ENCODE measurements around the gene PNMA8C.

The PNMA8C gene

DNA sequence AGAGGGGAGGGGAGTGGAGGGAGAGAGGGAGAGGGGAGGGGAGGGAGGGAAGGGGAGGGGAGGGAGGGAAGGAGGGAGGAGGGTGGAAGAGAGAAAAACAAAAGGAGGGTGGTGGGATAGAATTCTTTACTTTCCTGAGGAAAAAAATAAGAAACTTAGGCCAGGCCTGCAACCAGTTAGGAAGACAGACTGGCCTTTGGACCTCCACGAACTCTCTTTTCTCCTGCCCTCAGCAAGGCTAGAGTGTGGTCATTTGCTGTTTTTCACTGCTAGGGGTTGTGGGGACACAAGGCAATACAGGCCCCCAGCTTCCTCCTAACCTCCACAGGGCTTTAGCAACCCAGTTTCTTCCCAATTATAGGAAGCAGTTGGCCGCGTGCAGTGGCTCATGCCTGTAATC is 19.5 kb downstream of the PNMA8C start:
- TF ChIP-seq CTCF (IDR thresholded peaks at IDR 0.05; ENCODE audit: low read depth, low read length, missing control alignments), result no peak
- no peak for DNase-seq (ENCODE audit: low read depth)
- no peak overlapping the region for H3K4me3 ChIP-seq (ENCODE audit: low read depth, low read length)
- in situ Hi-C loops (cut with HindIII; ENCODE audit: low sequenced_read_pairs), result no loop called here

DNA sequence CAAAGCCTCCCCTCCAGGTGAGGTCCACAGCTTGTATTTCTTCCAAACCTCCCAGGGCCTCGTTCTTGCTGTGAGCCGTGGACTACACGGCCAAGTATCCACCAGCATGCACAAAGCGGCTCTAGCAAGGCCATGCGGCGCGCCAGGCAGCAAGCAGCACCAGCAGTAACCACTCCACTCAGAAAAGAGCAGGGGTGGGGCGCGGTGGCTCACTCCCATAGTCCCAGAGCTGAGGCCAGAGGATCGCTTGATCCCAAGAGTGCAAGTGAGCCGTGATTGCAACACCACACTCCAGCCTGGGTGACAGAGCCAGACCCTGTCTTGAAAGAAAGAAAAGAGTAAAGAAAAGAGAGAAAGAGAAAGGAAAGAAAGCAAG is 20.1 kb downstream of the PNMA8C start:
- DNase-seq (ENCODE audit: low read depth), result no peak
- no peak overlapping the region for H3K4me3 ChIP-seq (ENCODE audit: low read depth, low read length)
- no peak for TF ChIP-seq CTCF (IDR thresholded peaks at IDR 0.05; ENCODE audit: low read depth, low read length, missing control alignments)
- in situ Hi-C loops (cut with HindIII; ENCODE audit: low sequenced_read_pairs), result no loop called here

GRCh38 chr19:46407856-46408663 is 20.7 kb downstream of the PNMA8C start:
- no peak overlapping the region for H3K4me3 ChIP-seq (ENCODE audit: low read depth, low read length)
- no peak for DNase-seq (ENCODE audit: low read depth)
- in situ Hi-C loops (cut with HindIII; ENCODE audit: low sequenced_read_pairs), result no loop called here
- no peak for TF ChIP-seq CTCF (IDR thresholded peaks at IDR 0.05; ENCODE audit: low read depth, low read length, missing control alignments)

- no peak overlapping the region for H3K4me3 ChIP-seq (ENCODE audit: low read depth, low read length)
- no peak for TF ChIP-seq CTCF (IDR thresholded peaks at IDR 0.05; ENCODE audit: low read depth, low read length, missing control alignments)
- in situ Hi-C loops (cut with HindIII; ENCODE audit: low sequenced_read_pairs), result no loop called here
- no peak for DNase-seq (ENCODE audit: low read depth)
Measured at GRCh38 chr19:46406976-46407375, 21.8 kb downstream of the PNMA8C start.

DNA sequence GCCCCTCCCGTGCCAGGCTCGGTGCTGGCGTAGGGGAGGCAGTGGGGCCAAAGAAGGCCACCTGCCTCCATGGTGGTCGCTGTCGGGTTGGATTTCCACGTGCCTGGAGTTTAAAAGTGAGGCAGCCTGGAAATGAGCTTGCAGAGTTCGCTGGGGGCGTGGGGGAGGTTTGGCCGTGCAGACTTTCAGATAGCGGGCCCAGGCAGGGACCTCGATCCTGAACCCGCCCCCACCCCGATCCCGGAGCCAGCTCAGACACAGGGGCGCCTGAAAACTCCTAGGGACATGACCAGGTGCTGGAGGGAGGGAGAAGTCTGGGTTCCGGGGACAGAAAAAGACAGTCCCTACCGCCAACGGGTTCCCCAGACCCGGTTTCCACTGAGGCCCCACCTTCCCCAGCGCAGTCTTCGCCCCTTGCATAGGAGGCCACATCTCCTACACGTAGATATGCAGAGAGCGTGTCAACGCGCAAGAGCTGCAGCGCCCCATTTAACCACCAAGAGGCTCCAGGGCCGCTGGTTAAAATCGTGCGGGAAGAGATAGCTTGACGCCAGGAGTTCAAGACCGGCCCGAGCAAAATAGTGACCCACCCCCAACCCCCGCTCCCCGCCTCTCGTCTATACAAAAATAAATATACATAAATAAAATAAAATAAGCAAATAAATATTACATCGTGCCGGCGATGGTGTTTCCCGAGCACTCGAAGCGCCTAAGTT is 23.8 kb downstream of the PNMA8C start:
- H3K4me3 ChIP-seq (ENCODE audit: low read depth, low read length), result no peak overlapping the region

More for the DNA sequence above, 23.8 kb downstream of the PNMA8C start:
- TF ChIP-seq CTCF (IDR thresholded peaks at IDR 0.05; ENCODE audit: low read depth, low read length, missing control alignments), result no peak
- in situ Hi-C loops (cut with HindIII; ENCODE audit: low sequenced_read_pairs), result no loop called here
- no peak for DNase-seq (ENCODE audit: low read depth)

Measured in astrocyte of the cerebellum (primary cell).